ENCODE measurements around the gene ZNF407.

Gene ZNF407

GRCh38 chr18:74732380-74732779 lies 134.7 kb downstream of the ZNF407 start:
- no peak for DNase-seq

- no peak for DNase-seq
Measured at GRCh38 chr18:74733598-74733997, 135.9 kb downstream of the ZNF407 start.

GRCh38 chr18:74734013-74734444 lies 136.4 kb downstream of the ZNF407 start:
- DNase-seq = no peak

- DNase-seq = no peak
Measured at GRCh38 chr18:74739926-74740325, 142.3 kb downstream of the ZNF407 start.

- DNase-seq = no peak
Measured at GRCh38 chr18:74742573-74743243, 145.0 kb downstream of the ZNF407 start.

- DNase-seq = no peak
Measured at GRCh38 chr18:74745633-74746403, 148.1 kb downstream of the ZNF407 start.

- DNase-seq = peak; percentile 6
Measured at GRCh38 chr18:74748809-74749208, 151.1 kb downstream of the ZNF407 start.

- no peak for DNase-seq
Measured at GRCh38 chr18:74758995-74759394, 161.3 kb downstream of the ZNF407 start.

- DNase-seq = no peak
Measured at GRCh38 chr18:74760026-74760425, 162.4 kb downstream of the ZNF407 start.

GRCh38 chr18:74760436-74760835 lies 162.8 kb downstream of the ZNF407 start:
- no peak for DNase-seq

- no peak for DNase-seq
Measured at GRCh38 chr18:74766251-74766650, 168.6 kb downstream of the ZNF407 start.

- DNase-seq = no peak
Measured at GRCh38 chr18:74768096-74768495, 170.4 kb downstream of the ZNF407 start.

GRCh38 chr18:74773171-74773624 lies 175.5 kb downstream of the ZNF407 start:
- DNase-seq = no peak

- DNase-seq = no peak
Measured at GRCh38 chr18:74774486-74774885, 176.8 kb downstream of the ZNF407 start.

- DNase-seq = no peak
Measured at GRCh38 chr18:74775239-74775638, 177.6 kb downstream of the ZNF407 start.

GRCh38 chr18:74778191-74778847 lies 180.6 kb downstream of the ZNF407 start:
- DNase-seq = no peak

GRCh38 chr18:74784752-74785151 lies 187.1 kb downstream of the ZNF407 start:
- DNase-seq = no peak

GRCh38 chr18:74785632-74786031 lies 188.0 kb downstream of the ZNF407 start:
- no peak for DNase-seq

GRCh38 chr18:74788657-74789056 lies 191.0 kb downstream of the ZNF407 start:
- DNase-seq = no peak

GRCh38 chr18:74789078-74789477 lies 191.4 kb downstream of the ZNF407 start:
- no peak for DNase-seq

- no peak for DNase-seq
Measured at GRCh38 chr18:74790451-74790850, 192.8 kb downstream of the ZNF407 start.

- no peak for DNase-seq
Measured at GRCh38 chr18:74791501-74792194, 194.0 kb downstream of the ZNF407 start.

- DNase-seq = no peak
Measured at GRCh38 chr18:74793746-74794145, 196.1 kb downstream of the ZNF407 start.

Measured in NCI-H2171 treated with DMSO at 0.1 percent for 48 hours (cell line).